ENCODE results near the gene NMT2. TPM values are rescaled to one million over a fixed set of nuclear protein-coding genes. Genes with fewer than 3 reads are reported as not detected.

The NMT2 gene
- total and polyA plus RNA-seq, 2 experiments from 2014 or later, result 11.7 to 16.8 TPM

DNA sequence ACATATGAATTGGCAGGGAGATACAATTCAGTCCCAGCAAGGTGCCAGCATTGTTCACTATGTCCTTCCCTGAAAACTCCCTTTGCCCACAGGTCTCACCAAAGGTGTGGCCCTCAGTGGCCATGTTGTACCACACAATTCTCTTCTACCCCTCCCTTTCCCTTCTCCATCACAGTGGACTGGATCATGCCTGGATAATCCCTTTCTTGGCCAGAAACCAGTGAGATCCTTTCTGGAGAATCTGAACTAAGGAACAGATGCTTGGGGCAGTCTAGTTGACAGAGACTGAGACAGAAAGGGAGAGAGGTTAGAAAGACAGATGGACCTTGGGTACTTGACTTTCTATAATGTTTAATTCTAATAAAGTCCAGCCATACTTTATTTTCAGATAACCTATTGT, 9.5 kb downstream of the NMT2 start:
- Histone ChIP-seq H3K27ac (ENCODE audit: low read depth) (no peak overlapping the region), H4K20me1 (replicated peaks; ENCODE audit: insufficient read depth) (no peaks in the 10 kb centered on the region), H3K9me2 (ENCODE audit: insufficient read depth) (no peaks in the 10 kb centered on the region), H3K4me2 (no peak overlapping the region), H3K36me3 (ENCODE audit: insufficient read depth) (no peaks in the 10 kb centered on the region), H3K27me3 (ENCODE audit: insufficient read depth) (no peaks in the 10 kb centered on the region), H3K4me1 (ENCODE audit: insufficient read depth) (peaks cover 10% of the 10 kb centered on the region), H3F3A (replicated peaks; ENCODE audit: low read depth) (no peaks in the 10 kb centered on the region), H3K79me2 (replicated peaks; ENCODE audit: insufficient read depth) (peaks cover 46% of the 10 kb centered on the region), H2AFZ (no peak overlapping the region), H3K4me3 (no peak overlapping the region)
- no peak for TF ChIP-seq ZNF331 (CRISPR knock-in tag; IDR thresholded peaks at IDR 0.05; ENCODE audit: low read depth)
- TF ChIP-seq, protein P1, sequence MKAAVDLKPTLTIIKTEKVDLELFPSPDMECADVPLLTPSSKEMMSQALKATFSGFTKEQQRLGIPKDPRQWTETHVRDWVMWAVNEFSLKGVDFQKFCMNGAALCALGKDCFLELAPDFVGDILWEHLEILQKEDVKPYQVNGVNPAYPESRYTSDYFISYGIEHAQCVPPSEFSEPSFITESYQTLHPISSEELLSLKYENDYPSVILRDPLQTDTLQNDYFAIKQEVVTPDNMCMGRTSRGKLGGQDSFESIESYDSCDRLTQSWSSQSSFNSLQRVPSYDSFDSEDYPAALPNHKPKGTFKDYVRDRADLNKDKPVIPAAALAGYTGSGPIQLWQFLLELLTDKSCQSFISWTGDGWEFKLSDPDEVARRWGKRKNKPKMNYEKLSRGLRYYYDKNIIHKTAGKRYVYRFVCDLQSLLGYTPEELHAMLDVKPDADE (IDR thresholded peaks at IDR 0.05), result no peak
- TF ChIP-seq REST (IDR thresholded peaks at IDR 0.05; ENCODE audit: unreplicated experiment), result no peak
- TF ChIP-seq EZH2phosphoT487 (IDR thresholded peaks at IDR 0.05; ENCODE audit: unreplicated experiment), result no peak
- TF ChIP-seq CTCF (conservative IDR thresholded peaks at IDR 0.05; ENCODE audit: low read depth in 2 of 2), result no peak
- TF ChIP-seq, protein P2, sequence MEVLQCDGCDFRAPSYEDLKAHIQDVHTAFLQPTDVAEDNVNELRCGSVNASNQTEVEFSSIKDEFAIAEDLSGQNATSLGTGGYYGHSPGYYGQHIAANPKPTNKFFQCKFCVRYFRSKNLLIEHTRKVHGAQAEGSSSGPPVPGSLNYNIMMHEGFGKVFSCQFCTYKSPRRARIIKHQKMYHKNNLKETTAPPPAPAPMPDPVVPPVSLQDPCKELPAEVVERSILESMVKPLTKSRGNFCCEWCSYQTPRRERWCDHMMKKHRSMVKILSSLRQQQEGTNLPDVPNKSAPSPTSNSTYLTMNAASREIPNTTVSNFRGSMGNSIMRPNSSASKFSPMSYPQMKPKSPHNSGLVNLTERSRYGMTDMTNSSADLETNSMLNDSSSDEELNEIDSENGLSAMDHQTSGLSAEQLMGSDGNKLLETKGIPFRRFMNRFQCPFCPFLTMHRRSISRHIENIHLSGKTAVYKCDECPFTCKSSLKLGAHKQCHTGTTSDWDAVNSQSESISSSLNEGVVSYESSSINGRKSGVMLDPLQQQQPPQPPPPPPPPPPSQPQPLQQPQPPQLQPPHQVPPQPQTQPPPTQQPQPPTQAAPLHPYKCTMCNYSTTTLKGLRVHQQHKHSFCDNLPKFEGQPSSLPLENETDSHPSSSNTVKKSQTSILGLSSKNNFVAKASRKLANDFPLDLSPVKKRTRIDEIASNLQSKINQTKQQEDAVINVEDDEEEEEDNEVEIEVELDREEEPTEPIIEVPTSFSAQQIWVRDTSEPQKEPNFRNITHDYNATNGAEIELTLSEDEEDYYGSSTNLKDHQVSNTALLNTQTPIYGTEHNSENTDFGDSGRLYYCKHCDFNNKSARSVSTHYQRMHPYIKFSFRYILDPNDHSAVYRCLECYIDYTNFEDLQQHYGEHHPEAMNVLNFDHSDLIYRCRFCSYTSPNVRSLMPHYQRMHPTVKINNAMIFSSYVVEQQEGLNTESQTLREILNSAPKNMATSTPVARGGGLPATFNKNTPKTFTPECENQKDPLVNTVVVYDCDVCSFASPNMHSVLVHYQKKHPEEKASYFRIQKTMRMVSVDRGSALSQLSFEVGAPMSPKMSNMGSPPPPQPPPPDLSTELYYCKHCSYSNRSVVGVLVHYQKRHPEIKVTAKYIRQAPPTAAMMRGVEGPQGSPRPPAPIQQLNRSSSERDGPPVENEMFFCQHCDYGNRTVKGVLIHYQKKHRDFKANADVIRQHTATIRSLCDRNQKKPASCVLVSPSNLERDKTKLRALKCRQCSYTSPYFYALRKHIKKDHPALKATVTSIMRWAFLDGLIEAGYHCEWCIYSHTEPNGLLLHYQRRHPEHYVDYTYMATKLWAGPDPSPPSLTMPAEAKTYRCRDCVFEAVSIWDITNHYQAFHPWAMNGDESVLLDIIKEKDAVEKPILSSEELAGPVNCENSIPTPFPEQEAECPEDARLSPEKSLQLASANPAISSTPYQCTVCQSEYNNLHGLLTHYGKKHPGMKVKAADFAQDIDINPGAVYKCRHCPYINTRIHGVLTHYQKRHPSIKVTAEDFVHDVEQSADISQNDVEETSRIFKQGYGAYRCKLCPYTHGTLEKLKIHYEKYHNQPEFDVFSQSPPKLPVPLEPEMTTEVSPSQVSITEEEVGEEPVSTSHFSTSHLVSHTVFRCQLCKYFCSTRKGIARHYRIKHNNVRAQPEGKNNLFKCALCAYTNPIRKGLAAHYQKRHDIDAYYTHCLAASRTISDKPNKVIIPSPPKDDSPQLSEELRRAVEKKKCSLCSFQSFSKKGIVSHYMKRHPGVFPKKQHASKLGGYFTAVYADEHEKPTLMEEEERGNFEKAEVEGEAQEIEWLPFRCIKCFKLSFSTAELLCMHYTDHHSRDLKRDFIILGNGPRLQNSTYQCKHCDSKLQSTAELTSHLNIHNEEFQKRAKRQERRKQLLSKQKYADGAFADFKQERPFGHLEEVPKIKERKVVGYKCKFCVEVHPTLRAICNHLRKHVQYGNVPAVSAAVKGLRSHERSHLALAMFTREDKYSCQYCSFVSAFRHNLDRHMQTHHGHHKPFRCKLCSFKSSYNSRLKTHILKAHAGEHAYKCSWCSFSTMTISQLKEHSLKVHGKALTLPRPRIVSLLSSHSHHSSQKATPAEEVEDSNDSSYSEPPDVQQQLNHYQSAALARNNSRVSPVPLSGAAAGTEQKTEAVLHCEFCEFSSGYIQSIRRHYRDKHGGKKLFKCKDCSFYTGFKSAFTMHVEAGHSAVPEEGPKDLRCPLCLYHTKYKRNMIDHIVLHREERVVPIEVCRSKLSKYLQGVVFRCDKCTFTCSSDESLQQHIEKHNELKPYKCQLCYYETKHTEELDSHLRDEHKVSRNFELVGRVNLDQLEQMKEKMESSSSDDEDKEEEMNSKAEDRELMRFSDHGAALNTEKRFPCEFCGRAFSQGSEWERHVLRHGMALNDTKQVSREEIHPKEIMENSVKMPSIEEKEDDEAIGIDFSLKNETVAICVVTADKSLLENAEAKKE (CRISPR knock-in tag; IDR thresholded peaks at IDR 0.05), result no peak
- no peak for TF ChIP-seq JUNB (IDR thresholded peaks at IDR 0.05; ENCODE audit: unreplicated experiment)
- TF ChIP-seq CREB1 (CRISPR knock-in tag; IDR thresholded peaks at IDR 0.05; ENCODE audit: low read depth), result no peak
- TF ChIP-seq POLR2AphosphoS5 (IDR thresholded peaks at IDR 0.05; ENCODE audit: low read depth), result no peak
- no peak for TF ChIP-seq ZNF114 (CRISPR knock-in tag; IDR thresholded peaks at IDR 0.05)
- TF ChIP-seq STAT1 (IDR thresholded peaks at IDR 0.05; ENCODE audit: unreplicated experiment), result no peak
- peaks cover 4% of the 10 kb centered on the region for H3K27me3 Mint-ChIP-seq (ENCODE audit: insufficient read depth, low read depth, poor library complexity)
- no peak overlapping the region for H3K4me3 Mint-ChIP-seq
- H3K36me3 Mint-ChIP-seq (ENCODE audit: low read depth), result no peaks in the 10 kb centered on the region; the same call in 2 of the 3 replicates
- DNase-seq (ENCODE audit: low spot score), result no peak
- ATAC-seq, result no peak
- H3K27ac Mint-ChIP-seq, result no peak overlapping the region
- H3K9me3 Mint-ChIP-seq, result no peaks in the 10 kb centered on the region; the same call in 2 of the 3 replicates
- H3K4me1 Mint-ChIP-seq, result peaks cover 5% of the 10 kb centered on the region; the same call in 2 of the 3 replicates
